ENCODE data around the gene INF2. TPM values are rescaled to one million over a fixed set of nuclear protein-coding genes. Genes with fewer than 3 reads are reported as not detected.
A peak's percentile ranks its signal among the peaks of the same experiment; 100 is the strongest.

Gene INF2
- total and polyA plus RNA-seq, 9 of the 15 experiments (the other 6 are each of a cell fraction or from before 2014, with no cell fraction given), result 0.56 to 31.3 (median 7.8) TPM

DNA sequence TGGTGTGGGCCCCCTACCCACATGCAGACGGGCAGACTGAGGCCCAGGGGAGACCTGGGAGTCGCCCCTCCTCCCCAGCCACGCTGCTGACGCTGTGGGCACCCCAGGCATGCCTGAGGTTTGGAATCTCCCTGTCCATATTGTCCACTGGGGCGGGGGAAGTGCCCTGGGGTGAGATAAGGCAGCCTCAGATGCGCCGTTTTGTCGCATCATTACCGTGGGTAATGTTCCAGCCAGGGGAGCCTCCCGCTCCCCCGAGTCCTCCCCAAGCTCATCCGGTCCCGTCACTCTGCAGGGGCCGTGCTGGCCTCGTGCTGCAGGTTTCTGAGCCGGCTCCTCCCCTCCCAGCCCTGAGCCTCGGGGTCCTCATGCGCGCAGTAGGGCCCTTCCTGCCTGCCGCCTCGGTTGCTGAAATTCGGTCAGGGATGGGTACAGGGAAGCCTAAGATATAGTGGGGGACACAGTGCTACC lies 11.4 kb downstream of the INF2 start (continued):
- TF ChIP-seq, protein P1, sequence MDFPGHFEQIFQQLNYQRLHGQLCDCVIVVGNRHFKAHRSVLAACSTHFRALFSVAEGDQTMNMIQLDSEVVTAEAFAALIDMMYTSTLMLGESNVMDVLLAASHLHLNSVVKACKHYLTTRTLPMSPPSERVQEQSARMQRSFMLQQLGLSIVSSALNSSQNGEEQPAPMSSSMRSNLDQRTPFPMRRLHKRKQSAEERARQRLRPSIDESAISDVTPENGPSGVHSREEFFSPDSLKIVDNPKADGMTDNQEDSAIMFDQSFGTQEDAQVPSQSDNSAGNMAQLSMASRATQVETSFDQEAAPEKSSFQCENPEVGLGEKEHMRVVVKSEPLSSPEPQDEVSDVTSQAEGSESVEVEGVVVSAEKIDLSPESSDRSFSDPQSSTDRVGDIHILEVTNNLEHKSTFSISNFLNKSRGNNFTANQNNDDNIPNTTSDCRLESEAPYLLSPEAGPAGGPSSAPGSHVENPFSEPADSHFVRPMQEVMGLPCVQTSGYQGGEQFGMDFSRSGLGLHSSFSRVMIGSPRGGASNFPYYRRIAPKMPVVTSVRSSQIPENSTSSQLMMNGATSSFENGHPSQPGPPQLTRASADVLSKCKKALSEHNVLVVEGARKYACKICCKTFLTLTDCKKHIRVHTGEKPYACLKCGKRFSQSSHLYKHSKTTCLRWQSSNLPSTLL (IDR thresholded peaks at IDR 0.05), result no peak
- TF ChIP-seq, protein P2, sequence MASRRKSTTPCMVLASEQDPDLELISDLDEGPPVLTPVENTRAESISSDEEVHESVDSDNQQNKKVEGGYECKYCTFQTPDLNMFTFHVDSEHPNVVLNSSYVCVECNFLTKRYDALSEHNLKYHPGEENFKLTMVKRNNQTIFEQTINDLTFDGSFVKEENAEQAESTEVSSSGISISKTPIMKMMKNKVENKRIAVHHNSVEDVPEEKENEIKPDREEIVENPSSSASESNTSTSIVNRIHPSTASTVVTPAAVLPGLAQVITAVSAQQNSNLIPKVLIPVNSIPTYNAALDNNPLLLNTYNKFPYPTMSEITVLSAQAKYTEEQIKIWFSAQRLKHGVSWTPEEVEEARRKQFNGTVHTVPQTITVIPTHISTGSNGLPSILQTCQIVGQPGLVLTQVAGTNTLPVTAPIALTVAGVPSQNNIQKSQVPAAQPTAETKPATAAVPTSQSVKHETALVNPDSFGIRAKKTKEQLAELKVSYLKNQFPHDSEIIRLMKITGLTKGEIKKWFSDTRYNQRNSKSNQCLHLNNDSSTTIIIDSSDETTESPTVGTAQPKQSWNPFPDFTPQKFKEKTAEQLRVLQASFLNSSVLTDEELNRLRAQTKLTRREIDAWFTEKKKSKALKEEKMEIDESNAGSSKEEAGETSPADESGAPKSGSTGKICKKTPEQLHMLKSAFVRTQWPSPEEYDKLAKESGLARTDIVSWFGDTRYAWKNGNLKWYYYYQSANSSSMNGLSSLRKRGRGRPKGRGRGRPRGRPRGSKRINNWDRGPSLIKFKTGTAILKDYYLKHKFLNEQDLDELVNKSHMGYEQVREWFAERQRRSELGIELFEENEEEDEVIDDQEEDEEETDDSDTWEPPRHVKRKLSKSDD (conservative IDR thresholded peaks at IDR 0.05; ENCODE audit: low read length), result no peak
- TF ChIP-seq SMARCE1 (IDR thresholded peaks at IDR 0.05), result peak; percentile 80
- peak; percentile 36 to 61; a peak in 3 of 4 replicates for TF ChIP-seq NRF1 (conservative IDR thresholded peaks at IDR 0.05 in 1 of 2, IDR thresholded peaks at IDR 0.05 in 1 of 2)
- TF ChIP-seq, protein P3, sequence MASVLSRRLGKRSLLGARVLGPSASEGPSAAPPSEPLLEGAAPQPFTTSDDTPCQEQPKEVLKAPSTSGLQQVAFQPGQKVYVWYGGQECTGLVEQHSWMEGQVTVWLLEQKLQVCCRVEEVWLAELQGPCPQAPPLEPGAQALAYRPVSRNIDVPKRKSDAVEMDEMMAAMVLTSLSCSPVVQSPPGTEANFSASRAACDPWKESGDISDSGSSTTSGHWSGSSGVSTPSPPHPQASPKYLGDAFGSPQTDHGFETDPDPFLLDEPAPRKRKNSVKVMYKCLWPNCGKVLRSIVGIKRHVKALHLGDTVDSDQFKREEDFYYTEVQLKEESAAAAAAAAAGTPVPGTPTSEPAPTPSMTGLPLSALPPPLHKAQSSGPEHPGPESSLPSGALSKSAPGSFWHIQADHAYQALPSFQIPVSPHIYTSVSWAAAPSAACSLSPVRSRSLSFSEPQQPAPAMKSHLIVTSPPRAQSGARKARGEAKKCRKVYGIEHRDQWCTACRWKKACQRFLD (CRISPR knock-in tag; IDR thresholded peaks at IDR 0.05), result peak; percentile 33; the same call in 1 of the 2 replicates
- TF ChIP-seq EP300 (IDR thresholded peaks at IDR 0.05; ENCODE audit: low read length), result peak; percentile 77
- peak; percentile 62 for TF ChIP-seq MYC (IDR thresholded peaks at IDR 0.05; ENCODE audit: low read depth, low read length)
- no peak for TF ChIP-seq MYC (CRISPR knock-in tag; IDR thresholded peaks at IDR 0.05; ENCODE audit: borderline replicate concordance, low read depth)
- no peak for TF ChIP-seq ATF1 (CRISPR knock-in tag; IDR thresholded peaks at IDR 0.05)
- peak; percentile 80 for TF ChIP-seq ATF1 (tag; IDR thresholded peaks at IDR 0.05)
- no peak for TF ChIP-seq FOXA1 (IDR thresholded peaks at IDR 0.05; ENCODE audit: borderline replicate concordance)
- TF ChIP-seq, protein P4, sequence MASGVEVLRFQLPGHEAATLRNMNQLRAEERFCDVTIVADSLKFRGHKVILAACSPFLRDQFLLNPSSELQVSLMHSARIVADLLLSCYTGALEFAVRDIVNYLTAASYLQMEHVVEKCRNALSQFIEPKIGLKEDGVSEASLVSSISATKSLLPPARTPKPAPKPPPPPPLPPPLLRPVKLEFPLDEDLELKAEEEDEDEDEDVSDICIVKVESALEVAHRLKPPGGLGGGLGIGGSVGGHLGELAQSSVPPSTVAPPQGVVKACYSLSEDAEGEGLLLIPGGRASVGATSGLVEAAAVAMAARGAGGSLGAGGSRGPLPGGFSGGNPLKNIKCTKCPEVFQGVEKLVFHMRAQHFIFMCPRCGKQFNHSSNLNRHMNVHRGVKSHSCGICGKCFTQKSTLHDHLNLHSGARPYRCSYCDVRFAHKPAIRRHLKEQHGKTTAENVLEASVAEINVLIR (CRISPR knock-in tag; IDR thresholded peaks at IDR 0.05), result 0 out of 2 replicates have a peak, but pooled peaks have one; percentile 34
- TF ChIP-seq ZBTB7A (IDR thresholded peaks at IDR 0.05; ENCODE audit: borderline replicate concordance, control insufficient read depth, low read depth, low read length), result peak; percentile 23; the same call in 1 of the 2 replicates
- TF ChIP-seq SIN3A (IDR thresholded peaks at IDR 0.05; ENCODE audit: borderline replicate concordance in 2 of 2, control insufficient read depth in 1 of 2, low read depth in 2 of 2, low read length in 2 of 2), result 0 out of 4 replicates have a peak, but pooled peaks of 1 of the 2 experiments have one; percentile 12
- TF ChIP-seq FOXK2 (conservative IDR thresholded peaks at IDR 0.05 in 1 of 2, IDR thresholded peaks at IDR 0.05 in 1 of 2; ENCODE audit: low read depth in 2 of 2), result peak in 1 of 2 experiments; percentile 47; a peak in 1 of 4 replicates
- no peak for TF ChIP-seq DACH1 (IDR thresholded peaks at IDR 0.05; ENCODE audit: partially characterized antibody)
- peak; percentile 68 for TF ChIP-seq ETV1 (tag; conservative IDR thresholded peaks at IDR 0.05; ENCODE audit: low read depth)
- TF ChIP-seq, protein P5, sequence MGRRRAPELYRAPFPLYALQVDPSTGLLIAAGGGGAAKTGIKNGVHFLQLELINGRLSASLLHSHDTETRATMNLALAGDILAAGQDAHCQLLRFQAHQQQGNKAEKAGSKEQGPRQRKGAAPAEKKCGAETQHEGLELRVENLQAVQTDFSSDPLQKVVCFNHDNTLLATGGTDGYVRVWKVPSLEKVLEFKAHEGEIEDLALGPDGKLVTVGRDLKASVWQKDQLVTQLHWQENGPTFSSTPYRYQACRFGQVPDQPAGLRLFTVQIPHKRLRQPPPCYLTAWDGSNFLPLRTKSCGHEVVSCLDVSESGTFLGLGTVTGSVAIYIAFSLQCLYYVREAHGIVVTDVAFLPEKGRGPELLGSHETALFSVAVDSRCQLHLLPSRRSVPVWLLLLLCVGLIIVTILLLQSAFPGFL (CRISPR knock-in tag; IDR thresholded peaks at IDR 0.05), result no peak

All from K562 (cell line).